HG03045 (cell line): ENCODE measurements around the gene CNTNAP1.
"Not testable (repeated sequence)": the region's sequence is repeated elsewhere in the genome, so short reads cannot be mapped to it uniquely, and the experiment has no call there.

Experiments used
- ATAC-seq: cut with Tn5 transposase; IDR thresholded peaks from one replicate; pipeline ENCODE4 v1.9.1; 2021; ENCODE audit warnings: mild to moderate bottlenecking, moderate library complexity; ENCODE audit not compliant: unreplicated experiment

The CNTNAP1 gene

DNA sequence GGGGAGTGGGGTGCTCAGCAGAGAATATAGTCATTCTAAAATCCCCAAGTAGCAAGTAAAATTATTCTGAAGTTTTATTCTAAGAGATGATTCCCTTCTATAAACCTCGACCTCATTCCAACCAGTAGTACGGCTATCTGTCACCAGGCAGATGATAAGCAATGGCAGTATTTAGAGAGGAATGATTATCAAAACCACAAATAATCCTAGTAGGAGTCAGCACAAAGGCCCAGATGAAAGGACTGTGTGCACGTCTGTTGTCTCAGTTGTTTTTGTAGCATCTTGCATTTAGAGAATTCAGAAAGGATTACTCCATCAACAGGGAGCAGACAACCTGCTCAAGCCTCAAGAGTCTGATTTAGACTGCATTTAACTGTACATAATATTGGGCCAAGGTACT lies 41.3 kb downstream of the CNTNAP1 start:
- no peak for ATAC-seq

DNA sequence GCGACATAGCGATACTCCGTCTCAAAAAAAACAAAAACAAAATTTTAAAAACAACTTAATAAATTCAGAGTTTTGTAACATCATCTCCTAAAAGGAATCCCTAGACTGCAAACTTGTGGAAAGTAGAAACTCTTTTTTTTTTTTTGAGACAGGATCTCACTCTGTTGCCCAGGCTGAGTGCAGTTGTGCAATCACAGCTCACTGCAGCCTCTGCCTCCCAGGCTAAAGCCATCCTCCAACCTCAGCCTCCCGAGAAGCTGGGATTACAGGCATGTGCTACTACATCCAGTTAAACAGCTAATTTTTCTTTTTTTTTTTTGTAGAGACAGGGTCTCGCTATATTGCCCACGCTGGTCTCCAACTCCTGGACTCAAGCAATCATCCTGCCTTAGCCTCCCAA lies 42.8 kb downstream of the CNTNAP1 start:
- no peak for ATAC-seq

DNA sequence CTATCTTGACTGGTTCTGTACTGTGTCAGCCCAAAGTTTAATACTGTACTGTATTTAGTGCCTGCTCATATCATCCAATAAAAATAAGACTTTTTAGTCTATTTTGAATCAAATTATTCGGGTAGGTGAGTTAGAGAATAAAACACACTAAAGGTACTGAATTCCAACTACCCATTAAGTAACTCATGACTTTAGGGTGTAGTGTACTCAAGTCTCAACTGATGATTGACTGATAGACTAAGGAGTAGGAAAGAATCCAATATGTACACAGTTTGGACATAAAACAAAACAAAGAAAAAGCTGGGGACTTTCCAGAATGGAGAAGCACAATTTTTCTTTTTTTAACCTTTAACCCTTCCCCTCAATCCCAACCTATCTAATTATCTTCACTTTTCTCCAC lies 58.4 kb downstream of the CNTNAP1 start:
- no peak for ATAC-seq

DNA sequence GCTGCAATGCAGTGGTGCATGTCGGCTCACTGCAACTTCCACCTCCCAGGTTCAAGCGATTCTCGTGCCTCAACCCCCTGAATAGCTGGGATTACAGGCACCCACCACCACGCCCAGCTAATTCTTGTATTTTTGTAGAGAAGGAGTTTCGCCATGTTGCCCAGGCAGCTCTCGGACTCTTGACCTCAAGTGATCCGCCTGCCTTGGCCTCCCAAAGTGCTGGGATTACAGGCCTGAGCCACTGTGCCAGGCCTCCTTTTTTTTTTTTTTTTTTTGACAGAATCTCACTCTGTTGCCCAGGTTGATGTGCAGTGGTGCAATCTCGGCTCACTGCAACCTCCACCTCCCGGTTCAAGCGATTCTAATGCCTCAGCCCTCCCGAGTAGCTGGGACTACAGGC lies 60.6 kb downstream of the CNTNAP1 start:
- ATAC-seq = not testable (repeated sequence)

DNA sequence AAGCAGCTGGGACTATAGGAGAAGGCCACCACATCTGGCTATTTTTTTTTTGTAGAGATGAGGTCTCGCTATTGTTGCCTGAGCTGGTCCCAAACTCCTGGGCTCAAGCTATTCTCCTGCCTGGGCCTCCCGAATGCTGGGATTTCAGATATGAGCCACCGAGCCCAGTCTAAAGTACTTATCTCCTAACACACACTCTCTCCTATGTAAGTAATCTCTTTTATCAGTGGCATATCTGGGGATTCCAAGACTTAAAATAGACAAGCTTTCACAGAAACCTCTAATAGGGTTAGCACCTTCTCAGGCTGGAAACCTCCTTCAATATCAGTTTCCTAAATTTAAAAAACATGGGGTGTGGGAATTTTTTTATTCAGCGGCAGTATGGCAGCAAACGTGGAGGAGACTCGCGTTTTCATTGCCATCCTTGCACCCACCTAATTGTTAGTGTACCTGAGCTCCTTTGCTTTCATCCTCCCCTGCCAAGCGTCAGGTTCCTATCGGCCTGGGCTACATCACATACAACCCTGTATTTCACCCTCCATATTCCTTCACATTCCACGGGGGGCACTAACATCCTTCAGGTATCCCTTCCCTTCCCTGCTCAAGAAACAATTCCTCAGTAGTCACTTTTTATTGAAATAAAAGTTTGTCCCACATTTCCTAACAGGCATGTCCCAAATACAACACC lies 61.4 kb downstream of the CNTNAP1 start:
- no peak for ATAC-seq

DNA sequence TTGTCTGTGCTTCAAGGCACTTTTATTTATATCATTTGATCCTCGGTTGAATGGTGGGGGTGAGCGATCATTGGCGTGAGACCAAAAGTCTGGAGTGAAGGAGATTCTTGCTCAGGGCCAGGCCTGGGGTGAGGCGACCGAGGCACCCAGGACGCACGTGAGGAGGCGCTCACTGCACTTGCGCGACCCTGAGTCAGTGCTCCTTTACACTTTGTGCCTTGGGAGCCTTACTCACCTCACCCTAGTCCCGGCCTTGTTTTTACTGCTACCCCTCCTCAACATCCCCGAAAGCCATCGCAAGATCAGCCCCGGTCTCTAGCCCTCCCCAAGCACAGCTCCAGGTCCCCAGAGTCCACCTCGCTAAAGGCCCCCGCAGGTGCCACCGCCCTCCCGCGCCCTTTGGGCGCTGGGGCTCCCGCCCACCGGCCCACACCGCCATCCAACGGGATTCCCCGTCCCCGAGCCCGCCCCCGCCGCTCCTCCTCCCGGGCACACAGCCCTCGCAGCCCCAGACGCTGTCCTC lies 62.0 kb downstream of the CNTNAP1 start:
- peak; percentile 57 for ATAC-seq

DNA sequence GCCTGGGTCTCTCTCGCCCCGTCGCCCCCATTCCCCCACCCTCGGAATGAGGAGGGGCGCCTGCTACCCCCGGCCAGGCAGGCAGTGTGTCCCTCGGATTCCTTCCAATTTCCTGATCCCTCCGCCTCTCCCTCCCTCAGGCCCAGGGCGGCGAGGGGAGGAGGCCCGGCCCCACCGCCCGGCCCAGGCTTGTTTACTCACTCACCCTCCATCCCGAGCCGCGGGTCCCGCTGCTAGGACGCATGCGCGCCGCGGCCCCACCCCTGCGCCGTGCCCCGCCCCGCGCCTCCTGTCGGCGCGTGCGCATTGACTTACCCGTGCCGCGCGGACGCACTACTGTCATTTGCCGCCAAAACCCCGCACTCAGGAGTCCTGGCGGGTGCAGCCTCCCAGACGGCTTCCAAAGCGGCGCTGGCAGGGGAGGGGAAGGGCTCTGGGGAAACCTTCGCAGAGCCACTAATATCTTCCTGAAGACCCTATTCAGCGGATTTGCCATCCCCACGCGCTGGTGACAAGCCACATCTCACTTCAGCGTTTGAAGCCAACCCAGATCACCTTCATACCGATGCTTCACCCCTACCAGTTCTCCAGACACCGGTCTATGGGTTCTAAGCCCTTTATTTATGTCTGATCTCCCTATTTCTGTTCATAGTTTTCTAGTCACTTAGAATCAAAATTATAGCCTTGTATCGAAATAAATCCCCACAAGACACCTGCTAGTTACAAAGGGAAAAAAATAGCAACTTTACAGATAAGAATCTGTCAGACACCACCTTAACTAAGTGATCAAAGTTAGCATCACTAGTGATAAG lies 62.7 kb downstream of the CNTNAP1 start, which contains the start of gene EZH1:
Gene EZH1 (minus strand): TSS at position 235 of the 812 bp plus-strand sequence. CDS start 16,099 bp downstream, outside the sequence.
- ATAC-seq = peak; percentile 80

DNA sequence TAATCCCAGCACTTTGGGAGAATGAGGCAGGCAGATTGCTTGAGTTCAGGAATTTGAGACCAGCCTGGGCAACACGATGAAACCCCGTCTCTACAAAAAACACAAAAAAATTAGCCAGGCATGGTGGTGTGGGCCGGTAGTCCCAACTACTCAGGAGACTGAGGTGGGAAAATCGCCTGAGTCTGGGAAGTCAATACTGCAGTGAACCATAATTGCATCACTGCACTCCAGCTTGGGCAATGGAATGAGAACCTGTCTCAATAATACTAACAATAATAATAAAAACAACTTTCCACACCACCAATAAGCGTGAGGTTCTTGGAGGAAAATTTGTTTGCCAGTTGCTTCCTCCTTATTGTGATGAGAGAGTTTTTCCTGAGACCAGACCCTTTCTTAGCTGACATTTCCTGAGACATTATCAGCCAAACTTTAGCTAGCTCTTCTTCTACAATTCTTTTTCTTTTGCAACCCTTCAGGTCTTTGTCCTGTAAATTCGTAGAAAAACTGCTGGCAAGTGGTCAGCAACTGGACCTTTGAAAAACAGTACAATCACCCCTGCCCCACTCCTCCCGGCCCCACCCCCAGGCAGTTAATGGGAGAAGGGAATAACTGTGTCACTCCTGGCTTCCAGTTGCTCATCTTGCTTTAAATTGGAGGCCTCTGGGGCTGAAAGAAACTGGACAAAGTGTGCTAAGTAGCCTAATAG lies 66.0 kb downstream of the CNTNAP1 start:
- ATAC-seq = no peak

DNA sequence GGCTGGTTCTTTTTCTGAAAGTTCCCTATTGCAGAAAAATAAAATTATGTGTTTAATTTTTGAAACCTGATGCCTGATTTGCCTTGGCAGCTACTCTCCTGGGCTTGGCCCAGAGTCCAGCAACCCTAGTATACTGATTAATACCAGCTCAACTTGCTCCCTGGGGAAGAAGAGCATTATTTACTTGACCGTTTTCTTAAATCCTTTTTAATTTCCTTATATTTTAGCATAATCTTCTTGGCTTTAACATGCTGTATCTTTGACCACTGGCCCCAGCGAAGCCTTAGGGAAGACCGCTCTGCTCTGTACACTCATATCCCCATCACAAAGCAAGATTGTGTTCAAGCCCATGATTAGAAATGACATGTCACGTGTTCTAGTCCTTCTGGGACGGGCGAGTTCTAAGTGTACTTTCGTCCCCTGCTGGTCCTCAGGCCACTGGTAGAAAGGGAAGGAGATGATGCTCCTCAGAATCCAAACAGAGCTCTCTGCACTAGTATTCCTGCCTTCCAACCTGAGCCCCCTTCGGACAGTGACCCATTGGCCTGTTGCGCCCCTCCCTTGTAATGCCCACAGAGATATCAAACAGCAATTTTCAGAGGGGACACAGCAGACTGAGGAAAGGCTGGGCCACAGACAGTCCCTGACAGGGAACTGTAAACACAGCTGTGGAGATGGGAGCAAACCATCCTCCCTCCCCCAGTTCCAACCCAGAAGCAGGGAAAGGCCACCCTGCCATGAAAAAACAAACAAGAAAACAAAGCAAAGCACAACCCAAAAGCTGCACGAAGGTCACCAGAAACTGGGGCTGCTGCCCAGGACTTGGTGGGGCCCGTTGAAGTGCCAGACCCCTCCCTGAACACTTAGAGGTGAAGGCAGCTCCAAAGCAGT lies 66.8 kb downstream of the CNTNAP1 start:
- no peak for ATAC-seq
